PC-3 (cell line): ENCODE measurements around the gene DOK7. TPM values are rescaled to one million over a fixed set of nuclear protein-coding genes. Genes with fewer than 3 reads are reported as not detected.

Experiments
- ATAC-seq: fragments of 200-7000 bp; cut with Tn5 transposase; 2 replicates; pipeline ENCODE4 v1.9.1; 2020; ENCODE audit warnings: mild to moderate bottlenecking, moderate library complexity
- BruUV-seq: library from RNA; stranded (reverse); fragments of 400-500 nt; replicated peaks from 2 replicates; lab custom pipeline; 2021; lab: Mats Ljungman, UMichigan
- CTCF ChIA-PET: fragments of 300-600 bp; sonication (Branson Sonifier 250); formaldehyde crosslinking; loops from one replicate; lab custom pipeline; 2022; ENCODE audit warnings: antibody characterized with exemption; lab: Charles Lee
- POLR2A ChIA-PET: fragments of 300-600 bp; sonication (Branson Sonifier 250); formaldehyde crosslinking; loops from one replicate; lab custom pipeline; 2022; ENCODE audit warnings: antibody characterized with exemption; ENCODE audit not compliant: unreplicated experiment; lab: Charles Lee
- DNase-seq: peaks from one replicate; pipeline ENCODE4 v3.0.0-alpha.2; 2015
- H2AFZ ChIP-seq: fragments of 300-600 bp; sonication (generic); 2 replicates; pipeline ENCODE4 v1.6.0; 2016; ENCODE audit warnings: antibody characterized with exemption, low read length
- H3F3A ChIP-seq: fragments of 300-600 bp; sonication (generic); one replicate; pipeline ENCODE4 v1.6.0; 2017; ENCODE audit warnings: antibody characterized with exemption, low read length, control low read depth, mild to moderate bottlenecking; ENCODE audit not compliant: unreplicated experiment
- H3K27ac ChIP-seq: fragments of 300-600 bp; sonication (generic); 2 replicates; pipeline ENCODE4 v1.5.1; 2016; ENCODE audit warnings: mild to moderate bottlenecking, low read length
- H3K27me3 ChIP-seq: fragments of 300-600 bp; sonication (generic); 2 replicates; pipeline ENCODE4 v1.6.1; 2016; ENCODE audit warnings: low read length, mixed read lengths
- H3K36me3 ChIP-seq: fragments of 300-600 bp; sonication (generic); 2 replicates; pipeline ENCODE4 v1.6.1; 2016; ENCODE audit warnings: low read depth, mixed run types, low read length, mixed read lengths
- H3K4me1 ChIP-seq: fragments of 300-600 bp; sonication (generic); 2 replicates; pipeline ENCODE4 v1.5.1; 2016; ENCODE audit warnings: low read length; ENCODE audit not compliant: insufficient read depth
- H3K4me2 ChIP-seq: fragments of 300-600 bp; sonication (generic); 2 replicates; pipeline ENCODE4 v1.6.0; 2016; ENCODE audit warnings: low read length
- H3K4me3 ChIP-seq: fragments of 300-600 bp; sonication (generic); 2 replicates; pipeline ENCODE4 v1.5.1; 2016; ENCODE audit warnings: mild to moderate bottlenecking, low read length, mixed read lengths
- H3K79me2 ChIP-seq: fragments of 300-600 bp; sonication (generic); 2 replicates; pipeline ENCODE4 v1.6.1; 2017; ENCODE audit warnings: low read length, mixed read lengths
- H3K9ac ChIP-seq: fragments of 300-600 bp; sonication (generic); 2 replicates; pipeline ENCODE4 v1.6.0; 2016; ENCODE audit warnings: mild to moderate bottlenecking, low read length
- H3K9me2 ChIP-seq: fragments of 300-600 bp; sonication (generic); replicated peaks from 2 replicates; pipeline ENCODE4 v1.6.1; 2016; ENCODE audit warnings: mixed run types, low read length, mixed read lengths
- H3K9me3 ChIP-seq: fragments of 300-600 bp; sonication (generic); 2 replicates; pipeline ENCODE4 v1.6.1; 2016; ENCODE audit warnings: low read length, mixed read lengths
- H4K20me1 ChIP-seq: fragments of 300-600 bp; sonication (generic); 2 replicates; pipeline ENCODE4 v1.6.1; 2016; ENCODE audit warnings: low read length, mixed read lengths
- CTCF ChIP-seq: fragments of 300-600 bp; sonication (generic); conservative IDR thresholded peaks from 2 replicates; pipeline ENCODE4 v1.5.1; 2017; ENCODE audit warnings: antibody characterized with exemption, low read depth, mild to moderate bottlenecking, low read length
- EZH2 ChIP-seq: fragments of 300-600 bp; sonication (generic); IDR thresholded peaks from one replicate; pipeline ENCODE4 v1.6.1; 2017; ENCODE audit warnings: antibody characterized with exemption, mild to moderate bottlenecking, low read length; ENCODE audit not compliant: unreplicated experiment
- EZH2phosphoT487 ChIP-seq: fragments of 300-600 bp; sonication (generic); IDR thresholded peaks from 2 replicates; pipeline ENCODE4 v1.6.1; 2018; ENCODE audit warnings: mild to moderate bottlenecking, antibody characterized with exemption, low read length, borderline replicate concordance
- intact Hi-C: fragments of 100-400 bp; cut with micrococcal nuclease; formaldehyde crosslinking; loops from 2 replicates; pipeline ENCODE4 v1.9.0; 2023
- total RNA-seq: library from RNA; depleted of rRNA; stranded (reverse); fragments of >200 nt; gene quantifications from 2 replicates; pipeline ENCODE4 v1.2.3, GENCODE V29; 2014

Gene DOK7
- total RNA-seq, 1 experiment from 2014 or later = 2.5 TPM

GRCh38 chr4:3416270-3416669 is 46.8 kb upstream of the DOK7 start:
- no peak overlapping the region for H2AFZ ChIP-seq
- ATAC-seq (no peak), DNase-seq (no peak)
- intact Hi-C loops = no loop called here
- TF ChIP-seq EZH2phosphoT487 (no peak), EZH2 (no peak)
- no peaks in the 10 kb centered on the region for H3K79me2 ChIP-seq
- no peak overlapping the region for H3K4me3 ChIP-seq
- BruUV-seq = no TSS peak
- H3K9me3 ChIP-seq = no peaks in the 10 kb centered on the region
- CTCF ChIA-PET = interaction anchor here (0.6 kb wide), 1 partner anchor 145 kb away, joined by 3 read pairs; no protein-coding TSS in a partner anchor
- POLR2A ChIA-PET = no interaction called here
- H3K4me1 ChIP-seq = no peaks in the 10 kb centered on the region
- H3K27me3 ChIP-seq = no peaks in the 10 kb centered on the region
- H4K20me1 ChIP-seq = no peaks in the 10 kb centered on the region
- H3K9me2 ChIP-seq = no peaks in the 10 kb centered on the region
- no peak overlapping the region for H3K9ac ChIP-seq
- H3K4me2 ChIP-seq = no peak overlapping the region
- no peaks in the 10 kb centered on the region for H3K36me3 ChIP-seq
- no peak overlapping the region for H3K27ac ChIP-seq
- no peaks in the 10 kb centered on the region for H3F3A ChIP-seq

GRCh38 chr4:3416821-3417221 is 46.3 kb upstream of the DOK7 start:
- no peaks in the 10 kb centered on the region for H3K9me3 ChIP-seq
- TF ChIP-seq CTCF (no peak), EZH2 (no peak), EZH2phosphoT487 (no peak)
- no peaks in the 10 kb centered on the region for H3K27me3 ChIP-seq
- no peaks in the 10 kb centered on the region for H3F3A ChIP-seq
- no peak overlapping the region for H3K27ac ChIP-seq
- H3K9ac ChIP-seq = no peak overlapping the region
- POLR2A ChIA-PET = no interaction called here
- ATAC-seq = no peak
- intact Hi-C loops = no loop called here
- H2AFZ ChIP-seq = no peak overlapping the region
- CTCF ChIA-PET = no interaction called here
- no peak overlapping the region for H3K4me3 ChIP-seq
- no peak overlapping the region for H3K4me2 ChIP-seq
- H3K9me2 ChIP-seq = no peaks in the 10 kb centered on the region
- BruUV-seq = no TSS peak
- H3K79me2 ChIP-seq = no peaks in the 10 kb centered on the region
- no peaks in the 10 kb centered on the region for H3K36me3 ChIP-seq
- no peaks in the 10 kb centered on the region for H3K4me1 ChIP-seq
- no peaks in the 10 kb centered on the region for H4K20me1 ChIP-seq
- no peak for DNase-seq

- no peaks in the 10 kb centered on the region for H3K9me3 ChIP-seq
- no peak overlapping the region for H3K9ac ChIP-seq
- no peaks in the 10 kb centered on the region for H4K20me1 ChIP-seq
- H3K79me2 ChIP-seq = no peaks in the 10 kb centered on the region
- H2AFZ ChIP-seq = no peak overlapping the region
- no peaks in the 10 kb centered on the region for H3K36me3 ChIP-seq
- ATAC-seq (no peak), DNase-seq (no peak)
- H3K4me2 ChIP-seq = no peak overlapping the region
- no peak overlapping the region for H3K27ac ChIP-seq
- H3K4me3 ChIP-seq = no peak overlapping the region
- no peaks in the 10 kb centered on the region for H3F3A ChIP-seq
- ChIA-PET CTCF (no interaction called here), POLR2A (no interaction called here)
- H3K4me1 ChIP-seq = no peaks in the 10 kb centered on the region
- intact Hi-C loops = no loop called here
- no TSS peak for BruUV-seq
- TF ChIP-seq EZH2 (no peak), CTCF (no peak), EZH2phosphoT487 (no peak)
- no peaks in the 10 kb centered on the region for H3K9me2 ChIP-seq
- H3K27me3 ChIP-seq = no peaks in the 10 kb centered on the region
Observed at GRCh38 chr4:3417448-3417847, 45.7 kb upstream of the DOK7 start.
